ENCODE data around the gene MDH2. TPM values are rescaled to one million over a fixed set of nuclear protein-coding genes. Genes with fewer than 3 reads are reported as not detected.
"Not testable (repeated sequence)": the region's sequence is repeated elsewhere in the genome, so short reads cannot be mapped to it uniquely, and the experiment has no call there.

MDH2 gene
- total RNA-seq, 4 donors from 2014 or later, result 57.1 to 81.0 (median 69.4) TPM

GRCh38 chr7:76016191-76016947 is 31.5 kb upstream of the MDH2 start:
- no peaks in the 10 kb centered on the region for H3K27me3 ChIP-seq
- H3K9me3 ChIP-seq, result no peaks in the 10 kb centered on the region
- DNase-seq (ENCODE audit: low spot score in 2 of 2), result no peak
- peaks cover 0 to 13% (median 0%) of the 10 kb centered on the region in 4 donors for H3K4me1 ChIP-seq
- no peak overlapping the region for H3K27ac ChIP-seq
- peaks cover 0 to 59% (median under 1%) of the 10 kb centered on the region in 3 donors for H3K36me3 ChIP-seq
- WGBS, 2 donors, result 90 to 91% methylated on average over 13 of the region's 13 CpGs
- TF ChIP-seq POLR2A (IDR thresholded peaks at IDR 0.05) (no peak), EP300 (IDR thresholded peaks at IDR 0.05) (no peak), CTCF (IDR thresholded peaks at IDR 0.05) (no peak)
- no peak overlapping the region for H3K4me3 ChIP-seq

- H3K36me3 ChIP-seq, result peaks cover 0 to 58% (median 4%) of the 10 kb centered on the region in 3 donors
- H3K4me1 ChIP-seq; H3K27ac ChIP-seq; H3K4me3 ChIP-seq; H3K9me3 ChIP-seq; H3K27me3 ChIP-seq; DNase-seq (ENCODE audit: low spot score in 2 of 2): not testable (repeated sequence)
- 97 to 98% methylated on average over 4 of the region's 4 CpGs for WGBS, 2 donors
These were observed 29.4 kb upstream of the MDH2 start for GRCh38 chr7:76018520-76018919.

GRCh38 chr7:76020031-76020714 is 27.7 kb upstream of the MDH2 start:
- Histone ChIP-seq H3K9me3 (no peaks in the 10 kb centered on the region), H3K4me3 (no peak overlapping the region), H3K27me3 (no peaks in the 10 kb centered on the region), H3K27ac (no peak overlapping the region), H3K4me1 (peaks cover 0 to 7% (median 0%) of the 10 kb centered on the region in 4 donors), H3K36me3 (peaks cover 0 to 54% (median 8%) of the 10 kb centered on the region in 3 donors)
- DNase-seq (ENCODE audit: low spot score in 2 of 2), result peak; percentile 61 to 75
- WGBS, 2 donors, result 35 to 37% methylated on average over 6 of the region's 6 CpGs
- TF ChIP-seq CTCF (IDR thresholded peaks at IDR 0.05) (peak; percentile 75 to 93 (median 79)), POLR2A (IDR thresholded peaks at IDR 0.05) (no peak)

GRCh38 chr7:76022026-76022780 is 25.7 kb upstream of the MDH2 start:
- Histone ChIP-seq H3K4me3 (no peak overlapping the region), H3K27ac (no peak overlapping the region), H3K27me3 (no peaks in the 10 kb centered on the region), H3K36me3 (peaks cover 0 to 66% (median 8%) of the 10 kb centered on the region in 3 donors), H3K4me1 (peaks cover 0 to 7% (median 0%) of the 10 kb centered on the region in 4 donors), H3K9me3 (no peaks in the 10 kb centered on the region)
- DNase-seq (ENCODE audit: low spot score in 2 of 2), result no peak
- 92 to 94% methylated on average over 7 of the region's 7 CpGs for WGBS, 2 donors
- no peak for TF ChIP-seq EP300 (IDR thresholded peaks at IDR 0.05)
- TF ChIP-seq POLR2A (IDR thresholded peaks at IDR 0.05), result no peak
- TF ChIP-seq CTCF (IDR thresholded peaks at IDR 0.05), result no peak

- H3K36me3 ChIP-seq, result peaks cover 0 to 70% (median 8%) of the 10 kb centered on the region in 3 donors
- WGBS, 2 donors, result 33 to 39% methylated on average over 4 of the region's 4 CpGs
- DNase-seq (ENCODE audit: low spot score in 2 of 2), result peak in 1 of 2 donors; percentile 26
These were observed 24.9 kb upstream of the MDH2 start for GRCh38 chr7:76023002-76023401.

GRCh38 chr7:76029682-76030081 is 18.2 kb upstream of the MDH2 start:
- DNase-seq (ENCODE audit: low spot score in 2 of 2); H3K4me3 ChIP-seq; H3K27me3 ChIP-seq; H3K9me3 ChIP-seq; H3K27ac ChIP-seq; H3K4me1 ChIP-seq: not testable (repeated sequence)
- 89 to 98% methylated on average over 7 of the region's 7 CpGs for WGBS, 2 donors
- peaks cover 0 to 50% (median 0%) of the 10 kb centered on the region in 3 donors for H3K36me3 ChIP-seq

More at GRCh38 chr7:76023002-76023401, 24.9 kb upstream of the MDH2 start:
- Histone ChIP-seq H3K4me1 (peaks cover 0 to 7% (median 0%) of the 10 kb centered on the region in 4 donors), H3K27ac (no peak overlapping the region), H3K9me3 (no peaks in the 10 kb centered on the region), H3K4me3 (no peak overlapping the region), H3K27me3 (no peaks in the 10 kb centered on the region)
- TF ChIP-seq CTCF (IDR thresholded peaks at IDR 0.05) (no peak), EP300 (IDR thresholded peaks at IDR 0.05) (peak in 1 of 2 donors; percentile 42), POLR2A (IDR thresholded peaks at IDR 0.05) (no peak)
